H1 (cell line): ENCODE measurements around the gene NADSYN1. TPM values are rescaled to one million over a fixed set of nuclear protein-coding genes. Genes with fewer than 3 reads are reported as not detected.

Source experiments
- CTCF ChIA-PET: fragments of 300-600 bp; sonication (Branson Sonifier 250); formaldehyde crosslinking; loops from one replicate; lab custom pipeline; 2021; ENCODE audit not compliant: partially characterized antibody; lab: Charles Lee
- POLR2A ChIA-PET: fragments of 300-600 bp; sonication (Branson Sonifier 250); formaldehyde crosslinking; loops from one replicate; lab custom pipeline; 2021; ENCODE audit warnings: inconsistent platforms; ENCODE audit not compliant: partially characterized antibody; lab: Charles Lee
- DNase-seq, 2 experiments: peaks; one replicate each; pipeline versions ENCODE4 v3.0.0 to v3.0.0-alpha.2; 2010 to 2022; ENCODE audit warnings: low spot score in 2 of 2, low read depth in 1 of 2, mixed read lengths in 1 of 2
- FAIRE-seq: peaks from 2 replicates; lab custom pipeline; 2011; peaks lifted over from hg19 to GRCh38; lab: Jason Lieb, UNC
- H2AFZ ChIP-seq: 2 replicates; pipeline ENCODE4 v1.8.1; 2012; ENCODE audit warnings: low read length, inconsistent platforms
- H2AK5ac ChIP-seq: 2 replicates; pipeline ENCODE4 v1.6.1; 2013; ENCODE audit warnings: low read depth, low read length
- H2BK120ac ChIP-seq: replicated peaks from 2 replicates; pipeline ENCODE3; 2013; ENCODE audit warnings: low read depth, low read length, inconsistent platforms
- H2BK12ac ChIP-seq: 2 replicates; pipeline ENCODE4 v1.6.1; 2013; ENCODE audit warnings: low read depth, low read length
- H2BK15ac ChIP-seq: 2 replicates; pipeline ENCODE4 v1.6.1; 2013; ENCODE audit warnings: low read length
- H2BK20ac ChIP-seq: 2 replicates; pipeline ENCODE4 v1.6.1; 2013; ENCODE audit warnings: low read length
- H2BK5ac ChIP-seq: 2 replicates; pipeline ENCODE4 v1.6.1; 2013; ENCODE audit warnings: low read depth, low read length
- H3K14ac ChIP-seq: 2 replicates; pipeline ENCODE4 v1.6.1; 2013; ENCODE audit warnings: inconsistent platforms; ENCODE audit not compliant: insufficient read length
- H3K18ac ChIP-seq: 2 replicates; pipeline ENCODE4 v1.6.1; 2013; ENCODE audit warnings: low read length; ENCODE audit errors: extremely low read depth
- H3K23ac ChIP-seq: 2 replicates; pipeline ENCODE4 v1.6.1; 2013; ENCODE audit warnings: inconsistent platforms; ENCODE audit not compliant: insufficient read length
- H3K23me2 ChIP-seq: 2 replicates; pipeline ENCODE4 v1.6.1; 2013; ENCODE audit warnings: low read depth, low read length
- H3K27ac ChIP-seq: 2 replicates; pipeline ENCODE4 v1.6.1; 2011; ENCODE audit warnings: low read depth, low read length, inconsistent platforms
- H3K27me3 ChIP-seq, 4 experiments: replicated peaks in 1 of 4; 1 replicate in 1 of 4; 2 replicates in 3 of 4; pipeline versions ENCODE4 v1.6.1 to v1.8.1; 2011 to 2013; ENCODE audit warnings: low read length in 3 of 4, mild to moderate bottlenecking in 3 of 4, inconsistent platforms in 2 of 4, mixed read lengths in 2 of 4, moderate library complexity in 1 of 4; ENCODE audit not compliant: control insufficient read depth in 3 of 4, insufficient read depth in 3 of 4; ENCODE audit errors: extremely low read depth in 1 of 4
- H3K36me3 ChIP-seq, 4 experiments: 2 replicates each; pipeline versions ENCODE4 v1.6.1 to v1.8.1; 2011 to 2013; ENCODE audit warnings: mild to moderate bottlenecking in 4 of 4, low read length in 3 of 4, moderate library complexity in 2 of 4, control low read depth in 1 of 4, inconsistent platforms in 1 of 4; ENCODE audit not compliant: insufficient read depth in 4 of 4, control insufficient read depth in 2 of 4
- H3K4ac ChIP-seq: replicated peaks from 2 replicates; pipeline ENCODE3; 2013; ENCODE audit warnings: low read length, low read depth, mixed read lengths, inconsistent platforms; ENCODE audit not compliant: insufficient read length
- H3K4me1 ChIP-seq, 4 experiments: replicated peaks in 1 of 4; 1 replicate in 1 of 4; 2 replicates in 3 of 4; pipeline versions ENCODE4 v1.6.1 to v1.8.1; 2011 to 2013; ENCODE audit warnings: low read length in 3 of 4, inconsistent platforms in 2 of 4, mixed read lengths in 1 of 4; ENCODE audit not compliant: insufficient read depth in 4 of 4, control insufficient read depth in 3 of 4
- H3K4me2 ChIP-seq, 2 experiments: 2 replicates each; pipeline versions ENCODE4 v1.6.1 to v1.8.1; 2011 to 2013; ENCODE audit warnings: low read depth in 2 of 2, low read length in 2 of 2, control low read depth in 1 of 2, inconsistent platforms in 1 of 2, mild to moderate bottlenecking in 1 of 2; ENCODE audit not compliant: insufficient read depth in 1 of 2
- H3K4me3 ChIP-seq, 4 experiments: fragments of 200-600, 300-600 bp in 1 of 4; sonication (generic), shearing (Covaris generic), sonication (Bioruptor Twin) in 1 of 4; 2 replicates each; pipeline versions ENCODE4 v1.5.1 to v1.8.1; 2011 to 2016; ENCODE audit warnings: low read length in 4 of 4, low read depth in 3 of 4, control low read depth in 2 of 4, inconsistent platforms in 2 of 4, mild to moderate bottlenecking in 2 of 4, mixed read lengths in 1 of 4, moderate library complexity in 1 of 4; ENCODE audit not compliant: insufficient read depth in 2 of 4; ENCODE audit errors: extremely low read depth in 1 of 4
- H3K56ac ChIP-seq: replicated peaks from 2 replicates; pipeline ENCODE3; 2013; ENCODE audit warnings: low read depth, mild to moderate bottlenecking, mixed read lengths, low read length, inconsistent platforms; ENCODE audit not compliant: insufficient read length
- H3K79me1 ChIP-seq: 2 replicates; pipeline ENCODE4 v1.6.1; 2013; ENCODE audit warnings: low read depth, low read length, control low read depth
- H3K79me2 ChIP-seq, 2 experiments: 2 replicates each; pipeline versions ENCODE4 v1.6.1 to v1.8.1; 2012 to 2013; ENCODE audit warnings: low read length in 2 of 2, mild to moderate bottlenecking in 2 of 2, inconsistent platforms in 1 of 2; ENCODE audit not compliant: insufficient read depth in 2 of 2, control insufficient read depth in 1 of 2
- H3K9ac ChIP-seq, 4 experiments: replicated peaks in 1 of 4; 1 replicate in 1 of 4; 2 replicates in 3 of 4; pipeline versions ENCODE4 v1.6.1 to v1.8.1; 2011 to 2013; ENCODE audit warnings: low read depth in 3 of 4, low read length in 3 of 4, control low read depth in 2 of 4, mild to moderate bottlenecking in 2 of 4, moderate library complexity in 2 of 4, inconsistent platforms in 1 of 4; ENCODE audit errors: extremely low read depth in 1 of 4
- H3K9me3 ChIP-seq, 2 experiments: 2 replicates each; pipeline versions ENCODE4 v1.6.1 to v1.8.1; 2012 to 2013; ENCODE audit warnings: mild to moderate bottlenecking in 2 of 2, moderate library complexity in 2 of 2, control low read depth in 1 of 2, inconsistent platforms in 1 of 2, low read depth in 1 of 2, low read length in 1 of 2, mixed read lengths in 1 of 2; ENCODE audit not compliant: insufficient read depth in 2 of 2
- H4K20me1 ChIP-seq, 2 experiments: replicated peaks in 1 of 2; 2 replicates each; pipeline versions ENCODE3 to v1.8.1; 2011 to 2013; ENCODE audit warnings: inconsistent platforms in 2 of 2, low read length in 2 of 2, mild to moderate bottlenecking in 1 of 2; ENCODE audit not compliant: insufficient read depth in 2 of 2, control insufficient read depth in 1 of 2
- H4K5ac ChIP-seq: 2 replicates; pipeline ENCODE4 v1.6.1; 2013; ENCODE audit warnings: low read length, low read depth, mixed read lengths, inconsistent platforms; ENCODE audit not compliant: insufficient read length
- H4K8ac ChIP-seq: 2 replicates; pipeline ENCODE4 v1.8.0; 2013; ENCODE audit warnings: mild to moderate bottlenecking, moderate library complexity, low read length, inconsistent platforms; ENCODE audit not compliant: insufficient read depth; ENCODE audit errors: extremely low read depth
- H4K91ac ChIP-seq: replicated peaks from 2 replicates; pipeline ENCODE3; 2013; ENCODE audit warnings: low read length, mixed read lengths, inconsistent platforms; ENCODE audit not compliant: insufficient read length
- ASH2L ChIP-seq: fragments of 200-600, 300-600 bp; sonication (generic); IDR thresholded peaks from one replicate; pipeline ENCODE4 v1.7.1; 2017; ENCODE audit warnings: low read length
- BRCA1 ChIP-seq: IDR thresholded peaks from 2 replicates; pipeline ENCODE4 v1.6.1; 2012; ENCODE audit warnings: low read depth, low read length, improper control_type of control experiment
- EP300 ChIP-seq, 2 experiments: IDR thresholded peaks; 1 replicate in 1 of 2; 2 replicates in 1 of 2; pipeline ENCODE4 v1.6.1; 2011 to 2012; ENCODE audit warnings: low read depth in 2 of 2, low read length in 2 of 2, mild to moderate bottlenecking in 2 of 2, borderline replicate concordance in 1 of 2, inconsistent platforms in 1 of 2, moderate library complexity in 1 of 2
- HDAC6 ChIP-seq: IDR thresholded peaks from one replicate; pipeline ENCODE4 v1.7.1; 2012; ENCODE audit warnings: low read depth, mild to moderate bottlenecking, inconsistent platforms, low read length, moderate library complexity
- JUN ChIP-seq: IDR thresholded peaks from 2 replicates; pipeline ENCODE4 v1.6.1; 2011; ENCODE audit warnings: low read depth, mild to moderate bottlenecking, improper control_type of control experiment, low read length
- NANOG ChIP-seq: IDR thresholded peaks from 2 replicates; pipeline ENCODE4 v1.6.1; 2011; ENCODE audit warnings: low read length, low read depth, mild to moderate bottlenecking, inconsistent platforms; ENCODE audit not compliant: insufficient read depth, poor library complexity, severe bottlenecking
- NRF1 ChIP-seq: IDR thresholded peaks from 2 replicates; pipeline ENCODE4 v1.6.1; 2011; ENCODE audit warnings: mild to moderate bottlenecking, low read depth, low read length, improper control_type of control experiment
- RNF2 ChIP-seq: fragments of 200-900, 300-1000 bp; sonication (generic); IDR thresholded peaks from 2 replicates; pipeline ENCODE4 v1.7.1; 2016; ENCODE audit warnings: borderline replicate concordance, low read depth, mild to moderate bottlenecking, antibody characterized with exemption, low read length; ENCODE audit not compliant: poor library complexity, severe bottlenecking; ENCODE audit errors: missing control alignments
- RXRA ChIP-seq: IDR thresholded peaks from 2 replicates; pipeline ENCODE4 v1.6.1; 2011; ENCODE audit warnings: low read depth, mild to moderate bottlenecking, low read length, moderate library complexity; ENCODE audit not compliant: insufficient read depth
- SIX5 ChIP-seq: IDR thresholded peaks from 2 replicates; pipeline ENCODE4 v1.6.1; 2011; ENCODE audit warnings: mild to moderate bottlenecking, low read depth, low read length
- TAF1 ChIP-seq: IDR thresholded peaks from 2 replicates; pipeline ENCODE4 v1.6.1; 2011; ENCODE audit warnings: mild to moderate bottlenecking, low read depth, low read length
- YY1 ChIP-seq: IDR thresholded peaks from 2 replicates; pipeline ENCODE4 v1.6.1; 2011; ENCODE audit warnings: low read depth, mild to moderate bottlenecking, low read length
- ZNF274 ChIP-seq: IDR thresholded peaks from 2 replicates; pipeline ENCODE4 v1.7.0; 2012; ENCODE audit warnings: low read length, borderline replicate concordance; ENCODE audit errors: extremely low read depth
- WGBS, 2 experiments: shearing (Covaris generic) in 1 of 2; methylation state at CpG; one replicate each; pipeline versions ENCODE4 v1.1.6 to v1.1.7; 2013 to 2015; ENCODE audit warnings: low lambda C conversion rate in 2 of 2, mixed read lengths in 2 of 2, inconsistent platforms in 1 of 2, low coverage in 1 of 2, missing lambda C conversion rate in 1 of 2; ENCODE audit not compliant: insufficient replicate concordance in 2 of 2, insufficient coverage in 1 of 2, insufficient read length in 1 of 2; ENCODE audit errors: extremely low coverage in 1 of 2, missing lambda C conversion rate in 1 of 2; 5-methylcytosine and 5-hydroxymethylcytosine counted together
- polyA plus RNA-seq, 7 experiments: library from polyadenylated mRNA; depleted of rRNA in 3 of 7; stranded (reverse) in 5 of 7; unstranded in 2 of 7; fragments of >200 nt in 5 of 7; fragments of 200-250 nt in 2 of 7; gene quantifications; 1 replicate in 5 of 7; 2 replicates in 1 of 7; 4 replicates in 1 of 7; pipeline versions ENCODE4 v1.2.1 to v1.2.3, GENCODE V29; 2011 to 2013; ENCODE audit warnings: missing spikeins in 2 of 7, mixed read lengths in 2 of 7
- total RNA-seq: library from RNA; stranded (reverse); fragmentation: NEBNext Ultra II Directional; extraction: Animal tissue kit (Norgen Biotek cat#: 25700); gene quantifications from 2 replicates; pipeline ENCODE4 v1.2.1, GENCODE V29; 2021

NADSYN1 gene
- total and polyA plus RNA-seq, 2 of the 8 experiments (the other 6 are each of a cell fraction or from before 2014, with no cell fraction given) = 38.3 to 38.6 TPM

DNA sequence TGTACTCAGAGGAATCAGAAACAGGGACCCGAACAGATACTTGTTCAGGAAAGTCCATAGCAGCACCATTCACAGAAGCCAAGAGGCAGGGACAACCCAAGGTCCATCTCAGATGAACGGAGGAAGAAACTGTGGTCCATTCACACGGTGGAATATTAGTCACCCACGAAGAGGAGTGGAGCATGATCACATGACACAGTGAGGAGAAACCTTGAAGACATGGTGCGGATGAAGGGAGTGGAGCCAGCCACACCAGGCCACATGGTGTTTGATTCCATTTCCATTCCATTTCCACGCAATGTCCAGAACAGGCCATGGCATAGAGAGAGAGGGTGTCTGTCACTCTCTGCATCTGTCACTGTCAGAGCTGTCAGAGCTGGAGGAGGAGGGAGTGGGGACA is 30.7 kb downstream of the NADSYN1 start:
- Histone ChIP-seq H4K5ac (no peak overlapping the region), H3K27ac (no peak overlapping the region), H3K4ac (no peak overlapping the region), H2BK120ac (no peak overlapping the region), H3K9me3 (no peaks in the 10 kb centered on the region), H4K91ac (no peak overlapping the region), H3K27me3 (no peaks in the 10 kb centered on the region), H3K14ac (no peak overlapping the region), H2BK5ac (no peak overlapping the region), H3K79me1 (no peaks in the 10 kb centered on the region), H3K56ac (no peak overlapping the region), H3K4me3 (no peak overlapping the region), H3K23ac (no peak overlapping the region), H2BK12ac (no peak overlapping the region), H4K20me1 (peaks cover 6 to 15% of the 10 kb centered on the region in 2 experiments), H2AFZ (no peak overlapping the region), H3K79me2 (no peaks in the 10 kb centered on the region), H3K9ac (no peak overlapping the region), H3K18ac (no peak overlapping the region), H3K4me2 (no peak overlapping the region), H4K8ac (no peak overlapping the region), H2BK15ac (no peak overlapping the region), H2AK5ac (no peak overlapping the region), H2BK20ac (no peak overlapping the region), H3K23me2 (peaks cover 4% of the 10 kb centered on the region; the same call in 1 of the 2 replicates), H3K36me3 (peaks cover 8 to 25% (median 21%) of the 10 kb centered on the region in 4 experiments; a peak in 7 of 8 replicates), H3K4me1 (no peaks in the 10 kb centered on the region)
- CTCF ChIA-PET = no interaction called here
- 82% methylated on average over 6 of the region's 6 CpGs; no CpG with 5 or more reads in 1 of the 2 experiments for WGBS, 2 experiments
- FAIRE-seq = no peak
- DNase-seq = no peak
- TF ChIP-seq RNF2 = no peak
- no peak for TF ChIP-seq BRCA1
- TF ChIP-seq ZNF274 = no peak
- TF ChIP-seq EP300 (IDR thresholded peaks at IDR 0.05; ENCODE audit: borderline replicate concordance in 1 of 2, low read depth in 2 of 2, low read length in 2 of 2) = no peak
- TF ChIP-seq JUN = no peak
- no peak for TF ChIP-seq HDAC6
- TF ChIP-seq RXRA = no peak
- TF ChIP-seq NRF1 = no peak
- no peak for TF ChIP-seq YY1
- no peak for TF ChIP-seq TAF1
- TF ChIP-seq ASH2L = no peak
- TF ChIP-seq SIX5 = no peak
- no peak for TF ChIP-seq NANOG
- POLR2A ChIA-PET = no interaction called here
